Stomach (tissue), 9 donors: Measurements from ENCODE around the gene PCDHGB2. TPM values are rescaled to one million over a fixed set of nuclear protein-coding genes. Genes with fewer than 3 reads are reported as not detected.
"Not testable (repeated sequence)": the region's sequence is repeated elsewhere in the genome, so short reads cannot be mapped to it uniquely, and the experiment has no call there.

Source experiments
- DNase-seq, 2 donors: peaks; one replicate each; pipeline versions ENCODE4 v3.0.0 to v3.0.0-alpha.2; 2013 to 2019
- H3K27ac ChIP-seq, 5 donors: fragments of 200-600 bp in 4 of 5; sonication (generic) in 4 of 5; one replicate each; pipeline ENCODE4 v1.5.1; 2013 to 2019; ENCODE audit warnings: mild to moderate bottlenecking in 1 of 5, moderate library complexity in 1 of 5
- H3K27me3 ChIP-seq, 3 donors: fragments of 200-600 bp; sonication (generic); one replicate each; pipeline ENCODE4 v1.5.1; 2017 to 2019; ENCODE audit warnings: mixed run types in 1 of 3
- H3K36me3 ChIP-seq, 4 donors: fragments of 200-600 bp; sonication (generic); 1 replicate in 3 of 4; 2 replicates in 1 of 4; pipeline ENCODE4 v1.5.1; 2016 to 2019
- H3K4me1 ChIP-seq, 4 donors: fragments of 200-600 bp; sonication (generic); one replicate each; pipeline ENCODE4 v1.5.1; 2016 to 2019
- H3K4me3 ChIP-seq, 4 donors: fragments of 200-600 bp; sonication (generic) in 3 of 4; one replicate each; pipeline ENCODE4 v1.5.1; 2016 to 2019; ENCODE audit warnings: mild to moderate bottlenecking in 1 of 4
- H3K9me3 ChIP-seq, 4 donors: fragments of 200-600 bp; sonication (generic); one replicate each; pipeline ENCODE4 v1.5.1; 2016 to 2019
- CTCF ChIP-seq, 7 experiments: fragments of 450-650 bp in 4 of 7; fragments of 200-600 bp in 3 of 7; sonication (generic) in 3 of 7; IDR thresholded peaks; one replicate each; pipeline ENCODE4 v1.5.1; 2016 to 2019; ENCODE audit warnings: antibody characterized with exemption in 7 of 7, control low read depth in 2 of 7, mild to moderate bottlenecking in 1 of 7
- EP300 ChIP-seq: sonication (generic); formaldehyde crosslinking; IDR thresholded peaks from one replicate; pipeline ENCODE4 v1.6.1; 2017; ENCODE audit warnings: antibody characterized with exemption
- POLR2A ChIP-seq, 4 donors: fragments of 450-650 bp; IDR thresholded peaks; one replicate each; pipeline ENCODE4 v1.6.1; 2016; ENCODE audit warnings: antibody characterized with exemption in 4 of 4, control low read depth in 2 of 4, mild to moderate bottlenecking in 1 of 4, moderate library complexity in 1 of 4
- POLR2AphosphoS5 ChIP-seq, 3 donors: sonication (generic); formaldehyde crosslinking; IDR thresholded peaks; one replicate each; pipeline ENCODE4 v1.6.1; 2016; ENCODE audit warnings: antibody characterized with exemption in 3 of 3
- WGBS, 5 donors: extraction: QIAGEN DNeasy Blood & Tissue Kit in 3 of 5; methylation state at CpG; one replicate each; pipeline versions ENCODE4 v1.1.5 to v1.1.7; 2013 to 2018; 5-methylcytosine and 5-hydroxymethylcytosine counted together
- intact Hi-C: fragments of 100-400 bp; cut with DNase I; formaldehyde crosslinking; loops from one replicate; pipeline ENCODE4 v1.15.1; 2023; ENCODE audit warnings: low total_unique reads
- polyA plus RNA-seq, 3 donors: library from polyadenylated mRNA; stranded (reverse); fragments of 200-250 nt; gene quantifications; one replicate each; pipeline ENCODE4 v1.2.3, GENCODE V29; 2013
- total RNA-seq, 5 donors: library from RNA; depleted of rRNA; stranded (reverse); fragments of >200 nt; gene quantifications; one replicate each; pipeline versions ENCODE4 v1.1.0 to v1.2.3, GENCODE V29; 2014 to 2016
- donor health status: healthy with polysubstance abuse.
- donor health status: Bipolar disorder and iron deficiency.
- donor health status: healthy.

PCDHGB2 gene
- total and polyA plus RNA-seq, 8 donors, result 0.10 to 10.7 (median 6.2) TPM; not detected in 3

GRCh38 chr5:141387557-141388311 is 27.9 kb downstream of the PCDHGB2 start, which contains the start of gene PCDHGB4:
Gene PCDHGB4 (plus strand): TSS chr5:141387698. CDS start chr5:141387885, 187 bp downstream.
- intact Hi-C loops, H3K4me1 ChIP-seq, H3K27ac ChIP-seq: not testable (repeated sequence)
- H3K36me3 ChIP-seq, result peaks cover 0 to 10% (median 0%) of the 10 kb centered on the region in 4 donors
- WGBS, 5 donors, result 13 to 20% (median 16%) methylated on average over 18 to 23 of the region's 40 CpGs
- peak in 1 of 7 experiments; percentile 13 for TF ChIP-seq CTCF (IDR thresholded peaks at IDR 0.05)
- H3K9me3 ChIP-seq, result peaks cover 56 to 98% (median 92%) of the 10 kb centered on the region in 4 donors
- peak within 1 kb of the TSS in 2 of 4 donors; percentile 5 to 16 for H3K4me3 ChIP-seq
- peak in 1 of 2 donors; percentile 50 for DNase-seq
- H3K27me3 ChIP-seq, result peaks cover 0 to 78% (median 10%) of the 10 kb centered on the region in 3 donors

- no peak overlapping the region for H3K4me3 ChIP-seq
- peaks cover 59 to 98% (median 92%) of the 10 kb centered on the region in 4 donors for H3K9me3 ChIP-seq
- H3K36me3 ChIP-seq, result peaks cover 0 to 16% (median 0%) of the 10 kb centered on the region in 4 donors
- DNase-seq, result no peak
- H3K27ac ChIP-seq, result no peak overlapping the region
- peaks cover 0 to 78% (median 10%) of the 10 kb centered on the region in 3 donors for H3K27me3 ChIP-seq
- TF ChIP-seq POLR2AphosphoS5 (IDR thresholded peaks at IDR 0.05), result no peak
- intact Hi-C loops, result no loop called here
- 42 to 55% (median 43%) methylated on average over 10 of the region's 10 CpGs for WGBS, 5 donors
- H3K4me1 ChIP-seq, result no peaks in the 10 kb centered on the region
Measured at GRCh38 chr5:141388661-141389060, 28.9 kb downstream of the PCDHGB2 start.

DNA sequence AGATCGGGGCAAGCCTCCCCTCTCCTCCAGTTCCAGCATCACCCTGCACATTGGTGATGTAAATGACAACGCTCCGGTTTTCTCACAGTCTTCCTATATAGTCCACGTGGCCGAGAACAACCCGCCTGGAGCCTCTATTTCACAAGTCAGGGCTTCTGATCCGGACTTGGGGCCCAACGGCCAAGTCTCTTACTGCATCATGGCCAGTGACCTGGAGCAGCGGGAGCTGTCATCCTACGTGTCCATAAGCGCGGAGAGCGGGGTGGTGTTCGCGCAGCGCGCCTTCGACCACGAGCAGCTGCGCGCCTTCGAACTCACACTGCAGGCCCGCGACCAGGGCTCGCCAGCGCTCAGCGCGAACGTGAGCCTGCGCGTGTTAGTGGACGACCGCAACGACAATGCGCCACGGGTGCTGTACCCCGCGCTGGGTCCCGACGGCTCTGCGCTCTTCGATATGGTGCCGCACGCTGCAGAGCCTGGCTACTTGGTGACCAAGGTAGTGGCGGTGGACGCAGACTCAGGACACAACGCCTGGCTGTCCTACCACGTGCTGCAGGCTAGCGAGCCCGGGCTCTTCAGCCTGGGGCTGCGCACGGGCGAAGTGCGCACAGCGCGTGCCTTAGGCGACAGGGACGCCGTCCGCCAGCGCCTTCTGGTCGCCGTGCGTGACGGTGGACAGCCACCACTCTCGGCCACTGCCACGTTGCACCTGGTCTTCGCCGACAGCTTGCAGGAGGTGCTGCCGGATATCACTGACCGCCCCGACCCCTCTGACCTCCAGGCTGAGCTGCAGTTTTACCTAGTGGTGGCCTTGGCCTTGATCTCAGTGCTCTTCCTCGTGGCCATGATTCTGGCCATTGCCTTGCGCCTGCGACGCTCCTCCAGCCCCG is 29.6 kb downstream of the PCDHGB2 start:
- intact Hi-C loops, result no loop called here
- no peak for TF ChIP-seq POLR2A (IDR thresholded peaks at IDR 0.05)
- no peak for TF ChIP-seq POLR2AphosphoS5 (IDR thresholded peaks at IDR 0.05)
- TF ChIP-seq CTCF (IDR thresholded peaks at IDR 0.05), result no peak
- TF ChIP-seq EP300, result no peak
- Histone ChIP-seq H3K36me3 (peaks cover 0 to 16% (median 0%) of the 10 kb centered on the region in 4 donors), H3K9me3 (peaks cover 62 to 98% (median 92%) of the 10 kb centered on the region in 4 donors), H3K4me3 (no peak overlapping the region), H3K4me1 (no peaks in the 10 kb centered on the region), H3K27ac (no peak overlapping the region), H3K27me3 (peaks cover 0 to 78% (median 7%) of the 10 kb centered on the region in 3 donors)
- 35 to 46% (median 39%) methylated on average over 52 to 77 of the region's 77 CpGs for WGBS, 5 donors
- no peak for DNase-seq

GRCh38 chr5:141392429-141393198 is 32.8 kb downstream of the PCDHGB2 start, which contains the start of gene PCDHGA8:
Gene PCDHGA8 (plus strand): TSS chr5:141392633. CDS start chr5:141392814, 181 bp downstream.
- WGBS, 5 donors, result 21 to 34% (median 28%) methylated on average over 35 to 38 of the region's 38 CpGs
- H3K27ac ChIP-seq, result no peak within 1 kb of the TSS
- intact Hi-C loops, result no loop called here
- H3K36me3 ChIP-seq, result peaks cover 0 to 16% (median 0%) of the 10 kb centered on the region in 4 donors
- no peaks in the 10 kb centered on the region for H3K4me1 ChIP-seq
- peaks cover 0 to 80% (median 5%) of the 10 kb centered on the region in 3 donors for H3K27me3 ChIP-seq
- H3K9me3 ChIP-seq, result peaks cover 50 to 98% (median 90%) of the 10 kb centered on the region in 4 donors
- TF ChIP-seq POLR2A (IDR thresholded peaks at IDR 0.05), result no peak
- DNase-seq, result no peak
- no peak within 1 kb of the TSS for H3K4me3 ChIP-seq
